H9 (cell line): ENCODE measurements around the gene MRPL14. TPM values are rescaled to one million over a fixed set of nuclear protein-coding genes. Genes with fewer than 3 reads are reported as not detected.

Experiments
- DNase-seq: peaks from one replicate; pipeline ENCODE4 v3.0.0-alpha.2; 2017
- H2AFZ ChIP-seq: one replicate; pipeline ENCODE4 v1.6.1; 2013; ENCODE audit warnings: mild to moderate bottlenecking, low read length, control low read depth, moderate library complexity
- H2AK5ac ChIP-seq: 2 replicates; pipeline ENCODE4 v1.6.1; 2013; ENCODE audit warnings: low read length, control low read depth, mixed read lengths; ENCODE audit not compliant: insufficient read length
- H2BK120ac ChIP-seq: one replicate; pipeline ENCODE4 v1.6.1; 2013; ENCODE audit warnings: low read depth, mild to moderate bottlenecking, low read length, control low read depth, inconsistent platforms; ENCODE audit not compliant: poor library complexity, severe bottlenecking
- H2BK12ac ChIP-seq: 2 replicates; pipeline ENCODE4 v1.6.1; 2013; ENCODE audit warnings: low read length, control low read depth, mixed read lengths, low read depth; ENCODE audit not compliant: insufficient read length
- H2BK15ac ChIP-seq: 2 replicates; pipeline ENCODE4 v1.6.1; 2013; ENCODE audit warnings: low read depth, low read length, control low read depth
- H2BK20ac ChIP-seq: one replicate; pipeline ENCODE4 v1.6.1; 2013; ENCODE audit warnings: low read depth, mild to moderate bottlenecking, low read length, control low read depth, inconsistent platforms; ENCODE audit not compliant: poor library complexity, severe bottlenecking
- H2BK5ac ChIP-seq: 2 replicates; pipeline ENCODE4 v1.6.1; 2013; ENCODE audit warnings: low read length, control low read depth, mixed read lengths; ENCODE audit not compliant: insufficient read length
- H3K14ac ChIP-seq: 2 replicates; pipeline ENCODE4 v1.6.1; 2013; ENCODE audit warnings: low read length, control low read depth; ENCODE audit not compliant: insufficient read depth
- H3K18ac ChIP-seq: 2 replicates; pipeline ENCODE4 v1.6.1; 2013; ENCODE audit warnings: low read depth, mild to moderate bottlenecking, mixed read lengths, low read length, control low read depth; ENCODE audit not compliant: insufficient read length
- H3K23ac ChIP-seq: 2 replicates; pipeline ENCODE4 v1.6.1; 2013; ENCODE audit warnings: low read length, control low read depth, mixed read lengths, low read depth; ENCODE audit not compliant: insufficient read length
- H3K23me2 ChIP-seq: 2 replicates; pipeline ENCODE4 v1.6.1; 2013; ENCODE audit warnings: low read depth, mild to moderate bottlenecking, mixed read lengths, low read length, control low read depth; ENCODE audit not compliant: insufficient read length, poor library complexity, severe bottlenecking
- H3K27ac ChIP-seq: 2 replicates; pipeline ENCODE4 v1.5.1; 2013; ENCODE audit warnings: low read length, control low read depth, mixed read lengths, low read depth; ENCODE audit not compliant: insufficient read length
- H3K27me3 ChIP-seq: 2 replicates; pipeline ENCODE4 v1.6.1; 2013; ENCODE audit warnings: low read length, control low read depth, inconsistent platforms; ENCODE audit not compliant: insufficient read depth
- H3K4ac ChIP-seq: 2 replicates; pipeline ENCODE4 v1.6.1; 2013; ENCODE audit warnings: low read depth, mild to moderate bottlenecking, control low read depth, inconsistent platforms, low read length, moderate library complexity
- H3K4me1 ChIP-seq: 2 replicates; pipeline ENCODE4 v1.6.1; 2013; ENCODE audit warnings: low read length, control low read depth, inconsistent platforms; ENCODE audit not compliant: insufficient read depth
- H3K4me2 ChIP-seq: 2 replicates; pipeline ENCODE4 v1.6.1; 2013; ENCODE audit warnings: low read length, control low read depth, mixed read lengths; ENCODE audit not compliant: insufficient read length, insufficient read depth
- H3K56ac ChIP-seq: 2 replicates; pipeline ENCODE4 v1.6.1; 2013; ENCODE audit warnings: low read depth, mild to moderate bottlenecking, mixed read lengths, low read length, control low read depth; ENCODE audit not compliant: insufficient read length
- H3K79me1 ChIP-seq: 2 replicates; pipeline ENCODE4 v1.6.1; 2013; ENCODE audit warnings: low read depth, mild to moderate bottlenecking, moderate library complexity, low read length, control low read depth, inconsistent platforms; ENCODE audit not compliant: insufficient read depth, poor library complexity, severe bottlenecking
- H3K79me2 ChIP-seq: 2 replicates; pipeline ENCODE4 v1.6.1; 2013; ENCODE audit warnings: low read length, control low read depth, inconsistent platforms; ENCODE audit not compliant: insufficient read depth
- H3K9ac ChIP-seq: 2 replicates; pipeline ENCODE4 v1.6.1; 2013; ENCODE audit warnings: low read length, control low read depth, mixed read lengths; ENCODE audit not compliant: insufficient read length; ENCODE audit errors: extremely low read depth
- H3K9me3 ChIP-seq: one replicate; pipeline ENCODE4 v1.6.1; 2013; ENCODE audit warnings: low read depth, low read length, inconsistent platforms; ENCODE audit not compliant: control insufficient read depth
- H3T11ph ChIP-seq: one replicate; pipeline ENCODE4 v1.6.1; 2013; ENCODE audit warnings: mild to moderate bottlenecking, low read length, control low read depth, inconsistent platforms
- H4K20me1 ChIP-seq: one replicate; pipeline ENCODE4 v1.6.1; 2013; ENCODE audit not compliant: control insufficient read depth, insufficient read length, insufficient read depth
- H4K5ac ChIP-seq: 2 replicates; pipeline ENCODE4 v1.6.1; 2013; ENCODE audit warnings: low read depth, mild to moderate bottlenecking, mixed read lengths, low read length, control low read depth; ENCODE audit not compliant: insufficient read length
- H4K8ac ChIP-seq: replicated peaks from 2 replicates; pipeline ENCODE4 v1.6.1; 2013; ENCODE audit warnings: low read length, control low read depth, mixed read lengths, low read depth; ENCODE audit not compliant: insufficient read length
- H4K91ac ChIP-seq: 2 replicates; pipeline ENCODE4 v1.6.1; 2013; ENCODE audit warnings: low read depth, mild to moderate bottlenecking, moderate library complexity, mixed read lengths, low read length, control low read depth; ENCODE audit not compliant: insufficient read length
- H3K27ac Mint-ChIP-seq, 3 experiments: 2 replicates in 2 of 3; 3 replicates in 1 of 3; pipeline ENCODE4 v1.8.0; 2020 to 2021; ENCODE audit warnings: mixed read lengths in 3 of 3, mild to moderate bottlenecking in 1 of 3, moderate library complexity in 1 of 3
- H3K27me3 Mint-ChIP-seq: 2 replicates; pipeline ENCODE4 v1.8.0; 2021; ENCODE audit warnings: low read depth, mild to moderate bottlenecking, moderate library complexity, mixed read lengths
- H3K36me3 Mint-ChIP-seq, 3 experiments: 2 replicates in 2 of 3; 3 replicates in 1 of 3; pipeline ENCODE4 v1.8.0; 2020 to 2021; ENCODE audit warnings: low read depth in 3 of 3, mixed read lengths in 3 of 3; ENCODE audit not compliant: insufficient read depth in 1 of 3
- H3K4me1 Mint-ChIP-seq, 2 experiments: 2 replicates each; pipeline ENCODE4 v1.8.0; 2020; ENCODE audit warnings: mixed read lengths in 2 of 2
- H3K4me3 Mint-ChIP-seq, 2 experiments: 2 replicates in 1 of 2; 3 replicates in 1 of 2; pipeline ENCODE4 v1.8.0; 2020 to 2021; ENCODE audit warnings: mild to moderate bottlenecking in 2 of 2, mixed read lengths in 2 of 2, moderate library complexity in 1 of 2
- H3K9me3 Mint-ChIP-seq, 2 experiments: 2 replicates in 1 of 2; 3 replicates in 1 of 2; pipeline ENCODE4 v1.8.0; 2020; ENCODE audit warnings: mild to moderate bottlenecking in 2 of 2, mixed read lengths in 2 of 2, moderate library complexity in 1 of 2
- CTCF ChIP-seq: fragments of 200-600 bp; sonication (generic); conservative IDR thresholded peaks from 3 replicates; pipeline ENCODE4 v1.8.0; 2021; ENCODE audit warnings: antibody characterized with exemption, mild to moderate bottlenecking
- WGBS: extraction: QIAGEN DNeasy Blood & Tissue Kit; methylation state at CpG from one replicate; pipeline ENCODE4 v1.1.7; 2013; ENCODE audit warnings: missing lambda C conversion rate, low lambda C conversion rate, mixed read lengths; ENCODE audit not compliant: insufficient read length; ENCODE audit errors: extremely low coverage; 5-methylcytosine and 5-hydroxymethylcytosine counted together
- total RNA-seq: library from RNA; stranded (reverse); gene quantifications from 2 replicates; pipeline ENCODE4 v1.2.1, GENCODE V29; 2021

Gene MRPL14
- total RNA-seq, 1 experiment from 2014 or later: 80.1 TPM

- Mint-ChIP-seq H3K4me1 (peaks cover 41 to 45% of the 10 kb centered on the region in 2 experiments), H3K27me3 (peaks cover 11% of the 10 kb centered on the region), H3K9me3 (no peaks in the 10 kb centered on the region; a peak in 1 of 5 replicates), H3K27ac (peak overlapping the region; percentile 67 to 93 (median 87); a peak in 4 of 7 replicates), H3K36me3 (no peaks in the 10 kb centered on the region), H3K4me3 (peak overlapping the region; percentile 14 to 64; a peak in 4 of 5 replicates)
- Histone ChIP-seq H4K20me1 (no peaks in the 10 kb centered on the region), H2BK20ac (no peak overlapping the region), H2BK120ac (no peak overlapping the region), H4K8ac (no peak overlapping the region), H2AK5ac (no peak overlapping the region), H2AFZ (no peak overlapping the region), H3K9me3 (no peaks in the 10 kb centered on the region), H4K91ac (no peak overlapping the region), H3T11ph (no peak overlapping the region), H3K4me2 (no peak overlapping the region), H4K5ac (no peak overlapping the region), H3K4me1 (peaks cover 8% of the 10 kb centered on the region; the same call in 1 of the 2 replicates), H3K56ac (no peak overlapping the region), H3K18ac (no peak overlapping the region), H2BK12ac (no peak overlapping the region), H3K23ac (no peak overlapping the region), H3K27ac (no peak overlapping the region), H3K23me2 (no peaks in the 10 kb centered on the region), H2BK15ac (no peak overlapping the region), H3K79me1 (no peaks in the 10 kb centered on the region), H3K14ac (no peak overlapping the region; the same call in 1 of the 2 replicates), H3K27me3 (no peaks in the 10 kb centered on the region), H3K79me2 (no peaks in the 10 kb centered on the region), H3K9ac (no peak overlapping the region), H3K4ac (no peak overlapping the region), H2BK5ac (no peak overlapping the region)
- DNase-seq: peak; percentile 70
- TF ChIP-seq CTCF: no peak
- WGBS: no CpG with 5 or more reads among the region's 16 CpGs
Measured at GRCh38 chr6:44166591-44167184, 39.4 kb upstream of the MRPL14 start.
